Transverse colon (tissue), 4 donors: ENCODE results near the gene PRKAR1B. TPM values are rescaled to one million over a fixed set of nuclear protein-coding genes. Genes with fewer than 3 reads are reported as not detected.

Source experiments
- DNase-seq: peaks from one replicate; pipeline ENCODE4 v3.0.0-alpha.2; 2019
- H3K27ac ChIP-seq, 4 donors: fragments of 200-600 bp; sonication (generic); 2 replicates each; pipeline ENCODE4 v1.5.1; 2016 to 2018; ENCODE audit warnings: inconsistent platforms in 4 of 4
- H3K27me3 ChIP-seq: fragments of 200-600 bp; sonication (generic); 2 replicates; pipeline ENCODE4 v1.5.1; 2017; ENCODE audit warnings: inconsistent platforms
- H3K36me3 ChIP-seq, 4 donors: fragments of 200-600 bp; sonication (generic); 2 replicates each; pipeline ENCODE4 v1.5.1; 2017 to 2019; ENCODE audit warnings: inconsistent platforms in 4 of 4
- H3K4me1 ChIP-seq, 4 donors: fragments of 200-600 bp; sonication (generic); 2 replicates each; pipeline ENCODE4 v1.5.1; 2017 to 2020; ENCODE audit warnings: inconsistent platforms in 4 of 4
- H3K4me3 ChIP-seq, 4 donors: fragments of 200-600 bp; sonication (generic); 1 replicate in 1 of 4; 2 replicates in 3 of 4; pipeline versions ENCODE4 v1.5.1 to v1.6.1; 2017 to 2019; ENCODE audit warnings: inconsistent platforms in 4 of 4
- H3K9me3 ChIP-seq, 2 donors: fragments of 200-600 bp; sonication (generic); 2 replicates each; pipeline ENCODE4 v1.5.1; 2017 to 2019; ENCODE audit warnings: inconsistent platforms in 2 of 2
- CTCF ChIP-seq, 5 experiments: fragments of 200-600 bp in 3 of 5; fragments of 450-650 bp in 2 of 5; sonication (generic) in 3 of 5; IDR thresholded peaks; 1 replicate in 2 of 5; 2 replicates in 3 of 5; pipeline ENCODE4 v1.5.1; 2016 to 2017; ENCODE audit warnings: antibody characterized with exemption in 5 of 5, inconsistent platforms in 3 of 5, mild to moderate bottlenecking in 2 of 5, moderate library complexity in 1 of 5
- EP300 ChIP-seq: sonication (generic); formaldehyde crosslinking; IDR thresholded peaks from one replicate; pipeline ENCODE4 v1.6.1; 2017; ENCODE audit warnings: antibody characterized with exemption, low read depth
- POLR2A ChIP-seq: fragments of 450-650 bp; IDR thresholded peaks from one replicate; pipeline ENCODE4 v1.6.1; 2016; ENCODE audit warnings: antibody characterized with exemption, mild to moderate bottlenecking, moderate library complexity
- POLR2AphosphoS5 ChIP-seq, 3 donors: sonication (generic); formaldehyde crosslinking; IDR thresholded peaks; one replicate each; pipeline ENCODE4 v1.6.1; 2016; ENCODE audit warnings: antibody characterized with exemption in 3 of 3
- WGBS, 2 donors: methylation state at CpG; one replicate each; pipeline ENCODE4 v1.1.5; 2018; ENCODE audit warnings: low coverage in 1 of 2; 5-methylcytosine and 5-hydroxymethylcytosine counted together
- in situ Hi-C, 4 donors: fragments of 200-750 bp; cut with MboI; loops; one replicate each; pipeline versions ENCODE4 v1.15.0 to v1.15.1; 2017; ENCODE audit warnings: low sequenced_read_pairs in 3 of 4, low pct_ligation_motif_present in 1 of 4, low pct_unique_long_range_greater_than_20kb in 1 of 4
- intact Hi-C: fragments of 100-400 bp; cut with DNase I; formaldehyde crosslinking; loops from one replicate; pipeline ENCODE4 v1.15.1; 2023; ENCODE audit warnings: low total_unique reads
- total RNA-seq, 4 donors: library from RNA; depleted of rRNA; stranded (reverse); fragments of >200 nt; gene quantifications; one replicate each; pipeline ENCODE4 v1.1.0, GENCODE V29; 2016

PRKAR1B gene
- total RNA-seq, 4 donors from 2014 or later = 15.7 to 53.9 (median 16.9) TPM

GRCh38 chr7:610531-611280, 116.4 kb downstream of the PRKAR1B start:
- no peaks in the 10 kb centered on the region for H3K4me1 ChIP-seq
- no peaks in the 10 kb centered on the region for H3K9me3 ChIP-seq
- in situ Hi-C loops (no loop called here), intact Hi-C loops (no loop called here)
- TF ChIP-seq POLR2A (no peak), POLR2AphosphoS5 (IDR thresholded peaks at IDR 0.05) (no peak), EP300 (no peak), CTCF (IDR thresholded peaks at IDR 0.05) (no peak)
- H3K27ac ChIP-seq = peak overlapping the region; percentile 17 to 38 (median 28)
- DNase-seq = no peak
- H3K4me3 ChIP-seq = no peak overlapping the region
- H3K27me3 ChIP-seq = no peaks in the 10 kb centered on the region
- 71 to 84% methylated on average over 7 to 21 of the region's 21 CpGs for WGBS, 2 donors
- H3K36me3 ChIP-seq = no peaks in the 10 kb centered on the region

GRCh38 chr7:610141-610530, 116.9 kb downstream of the PRKAR1B start:
- Histone ChIP-seq H3K36me3 (no peaks in the 10 kb centered on the region), H3K9me3 (no peaks in the 10 kb centered on the region), H3K27ac (peak overlapping the region in 3 of 4 donors; percentile 27 to 38 (median 28)), H3K4me3 (no peak overlapping the region), H3K4me1 (peaks cover 0 to 3% (median 0%) of the 10 kb centered on the region in 4 donors), H3K27me3 (no peaks in the 10 kb centered on the region)
- intact Hi-C loops = no loop called here
- DNase-seq = no peak
- WGBS, 2 donors = 74% methylated on average over 10 of the region's 10 CpGs; no CpG with 5 or more reads in 1 of the 2 donors
- in situ Hi-C loops = no loop called here
- TF ChIP-seq POLR2AphosphoS5 (IDR thresholded peaks at IDR 0.05) = no peak
- TF ChIP-seq CTCF (IDR thresholded peaks at IDR 0.05) = no peak
- TF ChIP-seq POLR2A = no peak
- TF ChIP-seq EP300 = no peak

GRCh38 chr7:609365-609764, 117.7 kb downstream of the PRKAR1B start:
- intact Hi-C loops = no loop called here
- TF ChIP-seq CTCF (IDR thresholded peaks at IDR 0.05) = no peak
- TF ChIP-seq POLR2A = no peak
- TF ChIP-seq POLR2AphosphoS5 (IDR thresholded peaks at IDR 0.05) = no peak
- no peak for TF ChIP-seq EP300
- Histone ChIP-seq H3K36me3 (no peaks in the 10 kb centered on the region), H3K27me3 (no peaks in the 10 kb centered on the region), H3K9me3 (no peaks in the 10 kb centered on the region), H3K4me3 (no peak overlapping the region), H3K4me1 (peaks cover 0 to 6% (median 0%) of the 10 kb centered on the region in 4 donors), H3K27ac (no peak overlapping the region)
- 90% methylated on average over 4 to 7 of the region's 7 CpGs for WGBS, 2 donors
- DNase-seq = no peak
- in situ Hi-C loops = no loop called here

- Histone ChIP-seq H3K27ac (no peak overlapping the region), H3K36me3 (no peaks in the 10 kb centered on the region), H3K9me3 (no peaks in the 10 kb centered on the region), H3K4me3 (no peak overlapping the region), H3K4me1 (peaks cover 0 to 7% (median 0%) of the 10 kb centered on the region in 4 donors), H3K27me3 (no peaks in the 10 kb centered on the region)
- in situ Hi-C loops = no loop called here
- DNase-seq = no peak
- intact Hi-C loops = no loop called here
- TF ChIP-seq POLR2A = no peak
- TF ChIP-seq EP300 = no peak
- 74 to 80% methylated on average over 1 to 7 of the region's 8 CpGs for whole genome bisulfite sequencing, 2 donors
These were observed 118.1 kb downstream of the PRKAR1B start for GRCh38 chr7:608954-609353.
